Endothelial cell (in vitro differentiated cells): ENCODE measurements around the gene ANAPC4. TPM values are rescaled to one million over a fixed set of nuclear protein-coding genes. Genes with fewer than 3 reads are reported as not detected.
A peak's percentile ranks its signal among the peaks of the same experiment; 100 is the strongest.

Experiments
- DNase-seq: peaks from one replicate; pipeline ENCODE4 v3.0.0; 2021; ENCODE audit warnings: low spot score
- H3K27ac Mint-ChIP-seq: one replicate; pipeline ENCODE4 v1.8.0; 2021; ENCODE audit warnings: mixed read lengths, inconsistent platforms; ENCODE audit not compliant: unreplicated experiment
- H3K27me3 Mint-ChIP-seq: one replicate; pipeline ENCODE4 v1.8.0; 2021; ENCODE audit warnings: mild to moderate bottlenecking, moderate library complexity, mixed read lengths, inconsistent platforms; ENCODE audit not compliant: unreplicated experiment
- H3K36me3 Mint-ChIP-seq: one replicate; pipeline ENCODE4 v1.8.0; 2021; ENCODE audit warnings: mild to moderate bottlenecking, low read depth, mixed read lengths, inconsistent platforms; ENCODE audit not compliant: unreplicated experiment
- H3K4me1 Mint-ChIP-seq: one replicate; pipeline ENCODE4 v1.8.0; 2021; ENCODE audit warnings: mild to moderate bottlenecking, mixed read lengths, inconsistent platforms; ENCODE audit not compliant: unreplicated experiment
- H3K4me3 Mint-ChIP-seq: one replicate; pipeline ENCODE4 v1.8.0; 2021; ENCODE audit warnings: mild to moderate bottlenecking, mixed read lengths, inconsistent platforms; ENCODE audit not compliant: unreplicated experiment
- H3K9me3 Mint-ChIP-seq: one replicate; pipeline ENCODE4 v1.8.0; 2021; ENCODE audit warnings: mixed read lengths, inconsistent platforms; ENCODE audit not compliant: unreplicated experiment
- total RNA-seq: library from RNA; stranded (reverse); fragmentation: NEBNext Ultra II Directional; extraction: Animal tissue kit (Norgen Biotek cat#: 25700); gene quantifications from one replicate; pipeline ENCODE4 v1.2.1, GENCODE V29; 2021; ENCODE audit not compliant: unreplicated experiment
- TF ChIP-seq, protein P1 (sequence below): fragments of 200-600 bp; sonication (generic); IDR thresholded peaks from one replicate; pipeline ENCODE4 v1.5.0; 2021; ENCODE audit warnings: antibody characterized with exemption; ENCODE audit not compliant: unreplicated experiment

The ANAPC4 gene
- total RNA-seq, 1 donor from 2014 or later = 20.1 TPM

DNA sequence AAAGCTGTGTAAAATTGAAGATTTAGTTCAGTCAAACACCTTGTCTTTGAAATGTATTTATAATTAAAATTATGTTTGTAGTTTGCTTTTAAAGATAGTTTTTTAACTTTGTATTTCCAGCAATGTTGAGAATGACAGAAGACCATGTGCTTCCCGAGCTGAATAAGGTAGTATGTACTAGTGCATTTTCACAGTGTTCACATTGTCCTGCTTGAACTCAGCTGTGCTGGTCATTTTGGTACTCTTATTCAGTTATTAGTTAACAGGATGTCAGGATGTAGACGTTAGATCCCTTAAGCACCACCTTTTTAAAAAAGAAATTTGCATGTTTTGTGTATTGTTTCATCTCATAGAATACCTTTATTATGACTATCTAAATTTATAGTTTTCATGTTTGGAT is 28.4 kb downstream of the ANAPC4 start:
- Mint-ChIP-seq H3K27ac (no peak overlapping the region), H3K9me3 (no peaks in the 10 kb centered on the region), H3K4me3 (no peak overlapping the region), H3K4me1 (no peaks in the 10 kb centered on the region), H3K27me3 (no peaks in the 10 kb centered on the region), H3K36me3 (peaks cover 3% of the 10 kb centered on the region)
- TF ChIP-seq, protein P1, sequence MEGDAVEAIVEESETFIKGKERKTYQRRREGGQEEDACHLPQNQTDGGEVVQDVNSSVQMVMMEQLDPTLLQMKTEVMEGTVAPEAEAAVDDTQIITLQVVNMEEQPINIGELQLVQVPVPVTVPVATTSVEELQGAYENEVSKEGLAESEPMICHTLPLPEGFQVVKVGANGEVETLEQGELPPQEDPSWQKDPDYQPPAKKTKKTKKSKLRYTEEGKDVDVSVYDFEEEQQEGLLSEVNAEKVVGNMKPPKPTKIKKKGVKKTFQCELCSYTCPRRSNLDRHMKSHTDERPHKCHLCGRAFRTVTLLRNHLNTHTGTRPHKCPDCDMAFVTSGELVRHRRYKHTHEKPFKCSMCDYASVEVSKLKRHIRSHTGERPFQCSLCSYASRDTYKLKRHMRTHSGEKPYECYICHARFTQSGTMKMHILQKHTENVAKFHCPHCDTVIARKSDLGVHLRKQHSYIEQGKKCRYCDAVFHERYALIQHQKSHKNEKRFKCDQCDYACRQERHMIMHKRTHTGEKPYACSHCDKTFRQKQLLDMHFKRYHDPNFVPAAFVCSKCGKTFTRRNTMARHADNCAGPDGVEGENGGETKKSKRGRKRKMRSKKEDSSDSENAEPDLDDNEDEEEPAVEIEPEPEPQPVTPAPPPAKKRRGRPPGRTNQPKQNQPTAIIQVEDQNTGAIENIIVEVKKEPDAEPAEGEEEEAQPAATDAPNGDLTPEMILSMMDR = no peak
- DNase-seq = no peak

DNA sequence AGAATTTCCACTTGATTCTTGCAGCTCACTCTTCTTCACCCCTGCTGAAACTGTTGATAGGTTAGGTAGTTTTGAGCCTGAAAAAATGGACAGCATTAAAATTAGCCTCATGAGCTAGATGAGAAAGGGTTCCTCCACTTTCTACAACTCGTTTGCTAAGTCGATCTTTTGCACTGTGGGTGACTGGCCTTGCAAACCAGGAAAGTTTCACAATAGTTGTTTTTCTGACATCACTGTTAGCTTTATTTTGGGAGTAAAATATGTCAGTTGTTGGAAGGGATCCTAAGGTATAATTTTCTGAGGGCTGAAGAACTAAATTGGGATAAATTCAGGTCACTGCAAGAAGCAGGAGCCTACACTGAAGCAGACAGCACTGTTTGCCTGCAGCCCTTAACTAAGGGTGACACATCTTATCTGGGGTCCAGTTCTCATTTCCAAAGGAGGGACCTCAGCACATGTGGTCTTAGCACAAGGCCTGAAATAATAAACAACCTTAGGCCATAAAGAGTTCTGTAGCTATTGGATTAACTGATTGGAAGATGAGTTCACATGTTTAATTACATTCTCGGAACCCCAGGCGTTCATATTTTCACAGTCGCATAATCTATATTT is 29.1 kb downstream of the ANAPC4 start:
- Mint-ChIP-seq H3K9me3 (no peaks in the 10 kb centered on the region), H3K27ac (no peak overlapping the region), H3K27me3 (no peaks in the 10 kb centered on the region), H3K36me3 (peaks cover 5% of the 10 kb centered on the region), H3K4me3 (no peak overlapping the region), H3K4me1 (no peaks in the 10 kb centered on the region)
- TF ChIP-seq, protein P1 = no peak
- DNase-seq = no peak

DNA sequence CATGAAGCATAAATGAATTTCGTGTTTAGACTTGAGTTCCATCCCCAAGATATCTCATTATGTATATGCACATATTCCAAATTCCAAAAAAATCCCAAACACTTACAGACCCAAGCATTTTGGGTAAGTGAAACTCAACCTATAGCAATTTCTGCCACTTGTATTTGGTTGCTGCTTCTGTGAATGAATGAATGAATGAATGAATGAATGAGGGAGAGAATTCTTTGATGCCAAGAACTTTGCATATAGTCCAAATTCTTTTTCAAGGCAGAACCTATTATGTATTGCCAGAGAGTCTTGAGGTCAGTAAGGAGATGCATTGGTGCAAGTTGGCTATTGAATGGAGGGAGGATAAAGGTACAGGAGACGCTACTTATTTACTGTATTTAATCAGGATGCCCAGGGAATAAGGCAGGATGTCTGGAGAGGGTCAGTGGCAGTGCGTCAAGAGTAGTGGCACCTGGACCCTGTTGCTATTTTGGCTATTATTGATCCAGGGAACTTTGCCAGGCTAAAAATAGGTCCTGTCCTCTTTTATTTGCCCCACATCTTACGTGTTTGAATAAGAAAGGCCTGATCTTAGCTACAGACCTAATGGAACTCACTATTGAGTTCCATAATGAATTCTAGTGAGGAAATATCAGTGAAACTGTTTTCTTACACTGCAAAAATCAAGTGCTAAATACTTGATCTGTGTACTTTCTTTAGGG is 33.9 kb downstream of the ANAPC4 start:
- TF ChIP-seq, protein P1 = no peak
- no peaks in the 10 kb centered on the region for H3K4me1 Mint-ChIP-seq
- no peak for DNase-seq
- peak overlapping the region; percentile 26 for H3K4me3 Mint-ChIP-seq
- no peaks in the 10 kb centered on the region for H3K9me3 Mint-ChIP-seq
- no peaks in the 10 kb centered on the region for H3K27me3 Mint-ChIP-seq
- peaks cover 5% of the 10 kb centered on the region for H3K36me3 Mint-ChIP-seq
- no peak overlapping the region for H3K27ac Mint-ChIP-seq

DNA sequence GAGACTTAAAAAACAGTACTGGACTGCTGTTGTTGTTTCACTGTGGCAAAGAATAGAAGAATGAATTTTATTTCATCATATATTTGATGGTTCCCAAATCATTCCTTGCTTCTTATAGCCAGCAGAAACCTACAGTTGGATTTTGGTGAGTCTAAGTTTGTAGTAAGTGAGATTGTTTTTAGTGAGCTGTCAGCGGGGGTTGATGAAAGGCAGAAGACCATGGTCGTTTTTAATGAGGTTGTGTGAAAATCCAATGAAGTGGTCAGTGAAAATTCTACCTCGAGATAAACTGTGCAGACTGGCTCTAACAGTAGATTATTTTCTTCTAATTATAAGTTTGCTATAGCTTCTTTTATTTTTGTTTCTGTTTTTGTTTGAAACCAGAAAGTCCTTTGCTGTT is 36.2 kb downstream of the ANAPC4 start:
- H3K4me1 Mint-ChIP-seq = no peaks in the 10 kb centered on the region
- peaks cover 2% of the 10 kb centered on the region for H3K27me3 Mint-ChIP-seq
- peaks cover 9% of the 10 kb centered on the region for H3K36me3 Mint-ChIP-seq
- H3K27ac Mint-ChIP-seq = no peak overlapping the region
- no peak overlapping the region for H3K4me3 Mint-ChIP-seq
- H3K9me3 Mint-ChIP-seq = no peaks in the 10 kb centered on the region
- no peak for DNase-seq
- TF ChIP-seq, protein P1 = no peak

DNA sequence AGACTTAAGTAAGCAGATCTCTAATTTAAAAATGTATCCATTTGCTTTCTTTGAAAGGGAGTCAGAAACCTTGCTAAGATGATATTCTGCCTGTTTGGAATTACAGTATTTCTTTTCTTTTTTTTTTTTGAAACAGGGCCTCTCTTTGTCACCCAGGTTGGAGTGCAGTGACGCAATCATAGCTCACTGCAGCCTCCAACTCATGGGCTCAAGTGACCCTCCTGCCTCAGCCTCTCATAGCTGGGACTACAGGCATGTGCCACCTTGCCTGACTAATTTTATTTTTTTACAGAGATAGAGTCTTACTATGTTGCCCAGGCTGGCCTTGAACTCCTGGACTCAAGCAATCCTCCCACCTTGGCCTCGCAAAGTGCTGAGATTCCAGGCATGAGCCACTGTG is 40.0 kb downstream of the ANAPC4 start:
- Mint-ChIP-seq H3K4me3 (no peak overlapping the region), H3K27me3 (peaks cover 2% of the 10 kb centered on the region)

More for the DNA sequence above, 40.0 kb downstream of the ANAPC4 start:
- Mint-ChIP-seq H3K9me3 (no peaks in the 10 kb centered on the region), H3K4me1 (no peaks in the 10 kb centered on the region), H3K27ac (no peak overlapping the region), H3K36me3 (peaks cover 4% of the 10 kb centered on the region)
- no peak for DNase-seq
- TF ChIP-seq, protein P1 = no peak
